Suprapubic skin (tissue), 4 donors: ENCODE data around the gene SEC14L3. TPM values are rescaled to one million over a fixed set of nuclear protein-coding genes. Genes with fewer than 3 reads are reported as not detected.

Source experiments
- DNase-seq, 2 donors: peaks; one replicate each; pipeline ENCODE4 v3.0.0-alpha.2; 2019; ENCODE audit warnings: low spot score in 2 of 2
- H3K27ac ChIP-seq: fragments of 200-600 bp; sonication (generic); one replicate; pipeline ENCODE4 v1.5.1; 2019
- H3K27me3 ChIP-seq: fragments of 200-600 bp; sonication (generic); one replicate; pipeline ENCODE4 v1.5.1; 2019
- H3K36me3 ChIP-seq: fragments of 200-600 bp; sonication (generic); one replicate; pipeline ENCODE4 v1.5.1; 2019
- H3K4me1 ChIP-seq: fragments of 200-600 bp; sonication (generic); one replicate; pipeline ENCODE4 v1.5.1; 2019
- H3K4me3 ChIP-seq: fragments of 200-600 bp; sonication (generic); one replicate; pipeline ENCODE4 v1.5.1; 2019; ENCODE audit warnings: mild to moderate bottlenecking
- H3K9me3 ChIP-seq: fragments of 200-600 bp; sonication (generic); one replicate; pipeline ENCODE4 v1.5.1; 2019
- CTCF ChIP-seq, 2 donors: fragments of 200-600 bp in 1 of 2; fragments of 450-650 bp in 1 of 2; sonication (generic) in 1 of 2; IDR thresholded peaks; one replicate each; pipeline ENCODE4 v1.5.1; 2016 to 2019; ENCODE audit warnings: antibody characterized with exemption in 2 of 2, mild to moderate bottlenecking in 1 of 2, moderate library complexity in 1 of 2
- EP300 ChIP-seq: sonication (generic); formaldehyde crosslinking; IDR thresholded peaks from one replicate; pipeline ENCODE4 v1.6.1; 2017; ENCODE audit warnings: antibody characterized with exemption
- POLR2A ChIP-seq, 2 donors: fragments of 450-650 bp; IDR thresholded peaks; one replicate each; pipeline ENCODE4 v1.6.1; 2017; ENCODE audit warnings: antibody characterized with exemption in 2 of 2, mild to moderate bottlenecking in 2 of 2, moderate library complexity in 2 of 2
- POLR2AphosphoS5 ChIP-seq, 3 donors: sonication (generic); formaldehyde crosslinking; IDR thresholded peaks; one replicate each; pipeline ENCODE4 v1.6.1; 2017; ENCODE audit warnings: antibody characterized with exemption in 3 of 3
- WGBS: methylation state at CpG from one replicate; pipeline ENCODE4 v1.1.5; 2018; 5-methylcytosine and 5-hydroxymethylcytosine counted together
- total RNA-seq, 4 donors: library from RNA; depleted of rRNA; stranded (reverse); fragments of >200 nt; gene quantifications; one replicate each; pipeline ENCODE4 v1.1.0, GENCODE V29; 2016

SEC14L3 gene
- total RNA-seq, 4 donors from 2014 or later: not detected

GRCh38 chr22:30506507-30506968 is 34.7 kb upstream of the SEC14L3 start:
- no peaks in the 10 kb centered on the region for H3K9me3 ChIP-seq
- peaks cover 6% of the 10 kb centered on the region for H3K4me1 ChIP-seq
- 66% methylated on average over 8 of the region's 8 CpGs for WGBS
- H3K27me3 ChIP-seq: peaks cover 42% of the 10 kb centered on the region
- no peak for TF ChIP-seq POLR2A (IDR thresholded peaks at IDR 0.05)
- no peak overlapping the region for H3K4me3 ChIP-seq
- H3K27ac ChIP-seq: no peak overlapping the region
- no peak for DNase-seq
- H3K36me3 ChIP-seq: no peaks in the 10 kb centered on the region

DNA sequence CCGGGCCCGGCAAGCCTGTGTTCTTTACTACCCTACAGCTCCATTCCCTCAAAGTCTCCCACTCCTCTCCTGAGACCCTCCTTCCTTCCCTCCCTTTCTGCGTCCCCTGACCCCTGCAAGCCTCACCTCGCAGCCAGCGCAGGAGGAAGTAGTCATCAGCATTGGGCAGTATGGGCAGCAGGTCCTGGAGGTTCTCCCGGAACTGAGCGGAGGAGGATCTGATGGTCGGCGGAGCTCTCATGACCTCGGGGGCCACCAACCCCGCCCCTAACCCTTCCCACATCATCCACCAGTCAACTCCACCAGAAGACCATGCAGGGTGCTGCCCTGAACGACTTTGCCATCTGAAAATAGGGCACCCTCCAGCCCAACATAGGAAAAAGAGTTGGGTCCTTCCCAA is 31.7 kb upstream of the SEC14L3 start:
- Histone ChIP-seq H3K27me3 (peaks cover 45% of the 10 kb centered on the region), H3K9me3 (no peaks in the 10 kb centered on the region)

GRCh38 chr22:30502911-30503310 is 31.1 kb upstream of the SEC14L3 start:
- WGBS: 64% methylated on average over 3 of the region's 3 CpGs
- Histone ChIP-seq H3K4me1 (peaks cover 6% of the 10 kb centered on the region), H3K27ac (no peak overlapping the region), H3K4me3 (no peak overlapping the region), H3K9me3 (no peaks in the 10 kb centered on the region), H3K27me3 (peaks cover 45% of the 10 kb centered on the region), H3K36me3 (no peaks in the 10 kb centered on the region)
- no peak for TF ChIP-seq POLR2AphosphoS5 (IDR thresholded peaks at IDR 0.05)
- no peak for TF ChIP-seq EP300
- no peak for TF ChIP-seq CTCF (IDR thresholded peaks at IDR 0.05)
- TF ChIP-seq POLR2A (IDR thresholded peaks at IDR 0.05): no peak
- no peak for DNase-seq

More for the DNA sequence above, 31.7 kb upstream of the SEC14L3 start:
- peaks cover 6% of the 10 kb centered on the region for H3K4me1 ChIP-seq
- no peak for DNase-seq
- H3K36me3 ChIP-seq: no peaks in the 10 kb centered on the region
- TF ChIP-seq CTCF (IDR thresholded peaks at IDR 0.05) (no peak), POLR2AphosphoS5 (IDR thresholded peaks at IDR 0.05) (no peak), POLR2A (IDR thresholded peaks at IDR 0.05) (no peak), EP300 (no peak)
- 85% methylated on average over 12 of the region's 12 CpGs for WGBS
- H3K4me3 ChIP-seq: no peak overlapping the region
- no peak overlapping the region for H3K27ac ChIP-seq

GRCh38 chr22:30502153-30502552 is 30.3 kb upstream of the SEC14L3 start:
- Histone ChIP-seq H3K9me3 (no peaks in the 10 kb centered on the region), H3K27ac (no peak overlapping the region), H3K4me3 (no peak overlapping the region), H3K27me3 (peaks cover 41% of the 10 kb centered on the region), H3K4me1 (peaks cover 6% of the 10 kb centered on the region), H3K36me3 (no peaks in the 10 kb centered on the region)
- DNase-seq: no peak
- TF ChIP-seq POLR2AphosphoS5 (IDR thresholded peaks at IDR 0.05): no peak
- no peak for TF ChIP-seq EP300
- TF ChIP-seq CTCF (IDR thresholded peaks at IDR 0.05): no peak
- no peak for TF ChIP-seq POLR2A (IDR thresholded peaks at IDR 0.05)
- 81% methylated on average over 4 of the region's 4 CpGs for WGBS

DNA sequence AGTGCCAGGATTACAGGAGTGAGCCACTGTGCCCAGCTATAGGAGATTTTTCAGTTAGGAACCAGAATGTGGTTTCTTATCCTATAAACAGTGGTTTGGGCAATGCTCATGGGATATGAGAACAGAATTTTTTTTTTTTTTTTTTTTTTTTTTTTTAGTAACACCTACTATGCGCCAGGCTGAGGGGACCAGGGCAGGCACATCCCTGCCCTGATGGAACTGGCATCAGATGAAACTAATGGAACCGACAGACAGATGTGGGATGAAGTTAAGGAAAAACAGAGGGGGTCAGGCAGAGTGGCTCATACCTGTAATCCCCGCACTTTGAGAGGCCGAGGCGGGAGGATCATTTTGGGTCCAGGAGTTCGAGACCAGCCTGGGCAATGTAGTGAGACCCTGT is 28.8 kb upstream of the SEC14L3 start:
- no peaks in the 10 kb centered on the region for H3K9me3 ChIP-seq
- H3K4me3 ChIP-seq: no peak overlapping the region
- TF ChIP-seq EP300 (no peak), POLR2AphosphoS5 (IDR thresholded peaks at IDR 0.05) (no peak), CTCF (IDR thresholded peaks at IDR 0.05) (no peak), POLR2A (IDR thresholded peaks at IDR 0.05) (no peak)
- 82% methylated on average over 6 of the region's 6 CpGs for WGBS
- no peak for DNase-seq
- H3K27me3 ChIP-seq: peaks cover 27% of the 10 kb centered on the region
- no peaks in the 10 kb centered on the region for H3K36me3 ChIP-seq
- no peak overlapping the region for H3K27ac ChIP-seq
- H3K4me1 ChIP-seq: peaks cover 6% of the 10 kb centered on the region
